Mesenchymal stem cell (in vitro differentiated cells and primary cell): Measurements from ENCODE around the gene NKX2-3.

Source experiments
- DNase-seq: peaks from one replicate; pipeline ENCODE4 v3.0.0-alpha.2; 2013
- H2AFZ ChIP-seq: one replicate; pipeline ENCODE4 v1.6.1; 2013; ENCODE audit warnings: low read depth, mild to moderate bottlenecking, control low read depth, inconsistent platforms, low read length, moderate library complexity
- H2AK5ac ChIP-seq: 2 replicates; pipeline ENCODE4 v1.6.1; 2013; ENCODE audit warnings: low read length, moderate library complexity, mild to moderate bottlenecking, inconsistent platforms; ENCODE audit not compliant: severe bottlenecking
- H2BK120ac ChIP-seq: one replicate; pipeline ENCODE4 v1.6.1; 2013; ENCODE audit warnings: low read depth, mild to moderate bottlenecking, inconsistent platforms, low read length, moderate library complexity
- H2BK12ac ChIP-seq, 2 experiments: one replicate each; pipeline ENCODE4 v1.6.1; 2013; ENCODE audit warnings: inconsistent platforms in 2 of 2, low read length in 2 of 2, mild to moderate bottlenecking in 2 of 2, moderate library complexity in 2 of 2, control low read depth in 1 of 2
- H2BK15ac ChIP-seq: one replicate; pipeline ENCODE4 v1.6.1; 2013; ENCODE audit warnings: mild to moderate bottlenecking, low read depth, inconsistent platforms; ENCODE audit not compliant: poor library complexity, severe bottlenecking
- H2BK5ac ChIP-seq: 2 replicates; pipeline ENCODE4 v1.6.1; 2013; ENCODE audit warnings: low read depth, mild to moderate bottlenecking, low read length, control low read depth, inconsistent platforms; ENCODE audit not compliant: poor library complexity, severe bottlenecking
- H3K14ac ChIP-seq, 2 experiments: one replicate each; pipeline ENCODE4 v1.6.1; 2013; ENCODE audit warnings: inconsistent platforms in 2 of 2, low read length in 2 of 2, control low read depth in 1 of 2, mild to moderate bottlenecking in 1 of 2, moderate library complexity in 1 of 2
- H3K18ac ChIP-seq, 2 experiments: one replicate each; pipeline ENCODE4 v1.6.1; 2013; ENCODE audit warnings: inconsistent platforms in 2 of 2, low read length in 2 of 2, control low read depth in 1 of 2, low read depth in 1 of 2, mild to moderate bottlenecking in 1 of 2
- H3K23ac ChIP-seq, 2 experiments: one replicate each; pipeline ENCODE4 v1.6.1; 2013; ENCODE audit warnings: inconsistent platforms in 2 of 2, low read length in 2 of 2, mild to moderate bottlenecking in 2 of 2, moderate library complexity in 2 of 2, control low read depth in 1 of 2
- H3K27ac ChIP-seq: 2 replicates; pipeline ENCODE4 v1.5.1; 2013; ENCODE audit warnings: mild to moderate bottlenecking, moderate library complexity, low read length, control low read depth, inconsistent platforms; ENCODE audit not compliant: poor library complexity, severe bottlenecking
- H3K27me3 ChIP-seq, 2 experiments: 2 replicates each; pipeline versions ENCODE4 v1.6.1 to v1.7.0; 2013; ENCODE audit warnings: low read length in 2 of 2, mild to moderate bottlenecking in 2 of 2, moderate library complexity in 2 of 2, control low read depth in 1 of 2, inconsistent platforms in 1 of 2; ENCODE audit not compliant: control insufficient read depth in 1 of 2, insufficient read depth in 1 of 2
- H3K36me3 ChIP-seq, 2 experiments: 2 replicates each; pipeline versions ENCODE4 v1.6.1 to v1.7.0; 2013; ENCODE audit warnings: low read length in 2 of 2, control low read depth in 1 of 2, inconsistent platforms in 1 of 2, low read depth in 1 of 2, mild to moderate bottlenecking in 1 of 2; ENCODE audit not compliant: insufficient read depth in 2 of 2, control insufficient read depth in 1 of 2
- H3K4ac ChIP-seq, 2 experiments: one replicate each; pipeline ENCODE4 v1.6.1; 2013; ENCODE audit warnings: inconsistent platforms in 2 of 2, low read length in 2 of 2, mild to moderate bottlenecking in 2 of 2, moderate library complexity in 2 of 2, control low read depth in 1 of 2, low read depth in 1 of 2
- H3K4me1 ChIP-seq: 2 replicates; pipeline ENCODE4 v1.6.1; 2013; ENCODE audit warnings: low read depth, low read length, control low read depth; ENCODE audit not compliant: control insufficient read depth, insufficient read depth
- H3K4me2 ChIP-seq: 2 replicates; pipeline ENCODE4 v1.6.1; 2013; ENCODE audit warnings: low read length, mild to moderate bottlenecking, inconsistent platforms; ENCODE audit not compliant: poor library complexity, severe bottlenecking
- H3K4me3 ChIP-seq, 2 experiments: 2 replicates each; pipeline versions ENCODE4 v1.5.1 to v1.7.0; 2013; ENCODE audit warnings: low read length in 2 of 2, mild to moderate bottlenecking in 2 of 2, control low read depth in 1 of 2, low read depth in 1 of 2; ENCODE audit not compliant: insufficient read depth in 1 of 2
- H3K79me1 ChIP-seq: replicated peaks from 2 replicates; pipeline ENCODE4 v1.6.1; 2013; ENCODE audit warnings: mild to moderate bottlenecking, control low read depth, low read length, inconsistent platforms; ENCODE audit not compliant: poor library complexity, severe bottlenecking
- H3K9ac ChIP-seq: 2 replicates; pipeline ENCODE4 v1.7.0; 2013; ENCODE audit warnings: mild to moderate bottlenecking, low read length, moderate library complexity
- H3K9me3 ChIP-seq: 2 replicates; pipeline ENCODE4 v1.7.0; 2013; ENCODE audit warnings: mild to moderate bottlenecking, low read length; ENCODE audit not compliant: control insufficient read depth
- H4K8ac ChIP-seq: one replicate; pipeline ENCODE4 v1.6.1; 2013; ENCODE audit warnings: inconsistent platforms, mild to moderate bottlenecking, low read length, moderate library complexity
- H4K91ac ChIP-seq: one replicate; pipeline ENCODE4 v1.6.1; 2013; ENCODE audit warnings: mild to moderate bottlenecking, low read length, inconsistent platforms
- WGBS: methylation state at CpG from one replicate; pipeline ENCODE4 v1.1.7; 2013; ENCODE audit warnings: mixed read lengths; 5-methylcytosine and 5-hydroxymethylcytosine counted together

NKX2-3 gene

GRCh38 chr10:99540657-99541531 lies 8.2 kb downstream of the NKX2-3 start:
- Histone ChIP-seq H2AK5ac (no peak overlapping the region), H3K36me3 (no peaks in the 10 kb centered on the region), H2BK120ac (peak overlapping the region; percentile 37), H4K91ac (no peak overlapping the region), H3K14ac (no peak overlapping the region), H2BK15ac (peak overlapping the region; percentile 77), H3K4me1 (peaks cover 21% of the 10 kb centered on the region), H3K18ac (peak overlapping the region; percentile 42 to 86), H3K23ac (no peak overlapping the region), H3K27me3 (peaks cover 94 to 96% of the 10 kb centered on the region in 2 experiments), H2BK12ac (peak overlapping the region; percentile 15 to 65), H3K79me1 (no peaks in the 10 kb centered on the region), H3K4me2 (no peak overlapping the region), H3K9ac (no peak overlapping the region), H2AFZ (no peak overlapping the region), H3K9me3 (peaks cover 11% of the 10 kb centered on the region), H3K4ac (peak overlapping the region in 1 of 2 experiments; percentile 17), H2BK5ac (no peak overlapping the region), H3K4me3 (no peak overlapping the region), H4K8ac (peak overlapping the region; percentile 71), H3K27ac (no peak overlapping the region)
- WGBS = 15% methylated on average over 41 of the region's 49 CpGs
- DNase-seq = peak; percentile 58

GRCh38 chr10:99544322-99544721 lies 11.6 kb downstream of the NKX2-3 start:
- H3K4me1 ChIP-seq = peaks cover 8% of the 10 kb centered on the region

GRCh38 chr10:99548041-99548530 lies 15.3 kb downstream of the NKX2-3 start:
- WGBS = 18% methylated on average over 2 of the region's 2 CpGs
- Histone ChIP-seq H3K9ac (no peak overlapping the region), H3K4me1 (no peaks in the 10 kb centered on the region), H3K4ac (peak overlapping the region in 1 of 2 experiments; percentile 47), H3K4me3 (no peak overlapping the region), H3K18ac (no peak overlapping the region), H2BK5ac (no peak overlapping the region), H4K8ac (peak overlapping the region; percentile 7), H3K9me3 (no peaks in the 10 kb centered on the region), H2BK12ac (peak overlapping the region in 1 of 2 experiments; percentile 29), H3K79me1 (no peaks in the 10 kb centered on the region), H3K27ac (no peak overlapping the region), H3K14ac (peak overlapping the region in 1 of 2 experiments; percentile 35), H3K36me3 (no peaks in the 10 kb centered on the region), H3K4me2 (no peak overlapping the region), H2BK120ac (peak overlapping the region; percentile 52), H3K23ac (no peak overlapping the region), H2BK15ac (no peak overlapping the region), H4K91ac (no peak overlapping the region), H3K27me3 (peaks cover 76 to 79% of the 10 kb centered on the region in 2 experiments), H2AK5ac (no peak overlapping the region), H2AFZ (no peak overlapping the region)
- peak; percentile 53 for DNase-seq

More at GRCh38 chr10:99544322-99544721, 11.6 kb downstream of the NKX2-3 start:
- whole genome bisulfite sequencing = 100% methylated on average over 1 of the region's 1 CpG
- no peak for DNase-seq
- Histone ChIP-seq H3K79me1 (no peaks in the 10 kb centered on the region), H3K27me3 (peaks cover 92 to 93% of the 10 kb centered on the region in 2 experiments), H3K9me3 (peaks cover 7% of the 10 kb centered on the region), H2AK5ac (no peak overlapping the region), H2BK15ac (no peak overlapping the region), H3K4me3 (no peak overlapping the region), H4K8ac (no peak overlapping the region), H3K14ac (no peak overlapping the region), H2BK120ac (no peak overlapping the region), H3K27ac (no peak overlapping the region), H3K23ac (no peak overlapping the region), H3K9ac (no peak overlapping the region), H3K18ac (no peak overlapping the region), H3K4ac (no peak overlapping the region), H3K4me2 (no peak overlapping the region), H3K36me3 (no peaks in the 10 kb centered on the region), H2AFZ (no peak overlapping the region), H4K91ac (no peak overlapping the region), H2BK12ac (no peak overlapping the region), H2BK5ac (no peak overlapping the region)

- H3K27me3 ChIP-seq = peaks cover 75 to 76% of the 10 kb centered on the region in 2 experiments
- no peaks in the 10 kb centered on the region for H3K36me3 ChIP-seq
- H3K23ac ChIP-seq = no peak overlapping the region
- H3K4me1 ChIP-seq = no peaks in the 10 kb centered on the region
- no peak overlapping the region for H2BK15ac ChIP-seq
- no peak overlapping the region for H3K9ac ChIP-seq
- peak; percentile 97 for DNase-seq
- H3K4ac ChIP-seq = peak overlapping the region in 1 of 2 experiments; percentile 47
- H2AK5ac ChIP-seq = no peak overlapping the region
- H2BK12ac ChIP-seq = no peak overlapping the region
- no peak overlapping the region for H3K27ac ChIP-seq
- WGBS = 7% methylated on average over 5 of the region's 5 CpGs
- H3K4me3 ChIP-seq = no peak overlapping the region
- no peak overlapping the region for H2BK120ac ChIP-seq
- H3K79me1 ChIP-seq = no peaks in the 10 kb centered on the region
- no peak overlapping the region for H4K91ac ChIP-seq
- H3K9me3 ChIP-seq = no peaks in the 10 kb centered on the region
- no peak overlapping the region for H3K18ac ChIP-seq
- no peak overlapping the region for H3K14ac ChIP-seq
- no peak overlapping the region for H2BK5ac ChIP-seq
- H3K4me2 ChIP-seq = no peak overlapping the region
- H4K8ac ChIP-seq = no peak overlapping the region
- H2AFZ ChIP-seq = no peak overlapping the region
These were observed 18.4 kb downstream of the NKX2-3 start for GRCh38 chr10:99551158-99551557.
